Neural cell (in vitro differentiated cells): ENCODE data around the gene C11orf21. TPM values are rescaled to one million over a fixed set of nuclear protein-coding genes. Genes with fewer than 3 reads are reported as not detected.

Experiments
- H2AFZ ChIP-seq: fragments of 200-600, 300-800 bp; sonication (generic), shearing (Covaris generic); 2 replicates; pipeline ENCODE4 v1.6.0; 2014; ENCODE audit warnings: low read depth, mild to moderate bottlenecking, antibody characterized with exemption, low read length, moderate library complexity
- H3F3A ChIP-seq: fragments of 200-600 bp; shearing (Covaris generic); 2 replicates; pipeline ENCODE4 v1.6.1; 2016; ENCODE audit warnings: mild to moderate bottlenecking, moderate library complexity, mixed read lengths, antibody characterized with exemption, low read length; ENCODE audit not compliant: insufficient read depth, poor library complexity, severe bottlenecking
- H3K27ac ChIP-seq: fragments of 200-600, 300-800 bp; sonication (generic), shearing (Covaris generic); 2 replicates; pipeline ENCODE4 v1.5.1; 2014; ENCODE audit warnings: mild to moderate bottlenecking, low read length, moderate library complexity
- H3K27me3 ChIP-seq: fragments of 300-800, 200-600 bp; sonication (generic), shearing (Covaris generic); 2 replicates; pipeline ENCODE4 v1.6.0; 2014; ENCODE audit warnings: mild to moderate bottlenecking, low read depth, low read length, moderate library complexity; ENCODE audit not compliant: insufficient read depth
- H3K36me3 ChIP-seq: fragments of 300-800, 200-600 bp; sonication (generic), shearing (Covaris generic); 2 replicates; pipeline ENCODE4 v1.5.1; 2014; ENCODE audit warnings: mild to moderate bottlenecking, antibody characterized with exemption, low read length, moderate library complexity; ENCODE audit not compliant: insufficient read depth
- H3K4me2 ChIP-seq: fragments of 300-800, 200-600 bp; sonication (generic), shearing (Covaris generic); 2 replicates; pipeline ENCODE4 v1.6.0; 2014; ENCODE audit warnings: mild to moderate bottlenecking, low read length
- H3K4me3 ChIP-seq: fragments of 300-800, 200-600 bp; sonication (generic), shearing (Covaris generic); 2 replicates; pipeline ENCODE4 v1.5.1; 2014; ENCODE audit warnings: mild to moderate bottlenecking, low read length, moderate library complexity
- H3K79me2 ChIP-seq: fragments of 200-600 bp; shearing (Covaris generic); replicated peaks from 2 replicates; pipeline ENCODE4 v1.6.0; 2014; ENCODE audit warnings: mild to moderate bottlenecking, low read length, moderate library complexity; ENCODE audit not compliant: insufficient read depth
- H3K9ac ChIP-seq: fragments of 300-800, 200-600 bp; sonication (generic), shearing (Covaris generic); 2 replicates; pipeline ENCODE4 v1.6.1; 2016; ENCODE audit warnings: mild to moderate bottlenecking, low read length, mixed read lengths
- H3K9me2 ChIP-seq: fragments of 200-600 bp; shearing (Covaris generic); 2 replicates; pipeline ENCODE4 v1.6.1; 2016; ENCODE audit warnings: mild to moderate bottlenecking, low read length, mixed read lengths; ENCODE audit not compliant: insufficient read depth
- H3K9me3 ChIP-seq: fragments of 200-600, 300-800 bp; sonication (generic), shearing (Covaris generic); 2 replicates; pipeline ENCODE4 v1.6.1; 2016; ENCODE audit warnings: mild to moderate bottlenecking, mixed run types, low read length, moderate library complexity, mixed read lengths
- H4K20me1 ChIP-seq: fragments of 200-600 bp; shearing (Covaris generic); 2 replicates; pipeline ENCODE4 v1.6.1; 2016; ENCODE audit warnings: mild to moderate bottlenecking, mixed run types; ENCODE audit not compliant: insufficient read depth
- EP300 ChIP-seq: fragments of 450-650 bp; conservative IDR thresholded peaks from 2 replicates; pipeline ENCODE4 v1.6.1; 2014; ENCODE audit warnings: antibody characterized with exemption, mild to moderate bottlenecking, moderate library complexity; ENCODE audit not compliant: poor library complexity, severe bottlenecking
- EZH2 ChIP-seq: fragments of 200-600, 300-800 bp; shearing (Covaris generic), sonication (generic); IDR thresholded peaks from 2 replicates; pipeline ENCODE4 v1.6.1; 2014; ENCODE audit warnings: antibody characterized with exemption, low read length, borderline replicate concordance, mild to moderate bottlenecking; ENCODE audit not compliant: insufficient read depth, poor library complexity, severe bottlenecking
- MXI1 ChIP-seq: fragments of 450-650 bp; conservative IDR thresholded peaks from 2 replicates; pipeline ENCODE4 v1.6.1; 2014; ENCODE audit warnings: antibody characterized with exemption, mild to moderate bottlenecking; ENCODE audit not compliant: poor library complexity, severe bottlenecking
- POLR2AphosphoS5 ChIP-seq: IDR thresholded peaks from 2 replicates; pipeline ENCODE4 v1.6.1; 2012
- RAD21 ChIP-seq: fragments of 450-650 bp; conservative IDR thresholded peaks from 2 replicates; pipeline ENCODE4 v1.6.1; 2014; ENCODE audit warnings: antibody characterized with exemption, mild to moderate bottlenecking, moderate library complexity
- SMC3 ChIP-seq: fragments of 450-650 bp; conservative IDR thresholded peaks from 2 replicates; pipeline ENCODE4 v1.6.1; 2014; ENCODE audit warnings: antibody characterized with exemption, mild to moderate bottlenecking, moderate library complexity; ENCODE audit not compliant: poor library complexity
- TAF1 ChIP-seq: IDR thresholded peaks from 2 replicates; pipeline ENCODE4 v1.6.1; 2012; ENCODE audit warnings: low read depth
- polyA plus RNA-seq: library from polyadenylated mRNA; depleted of rRNA; stranded (reverse); fragments of >200 nt; gene quantifications from 2 replicates; pipeline ENCODE4 v1.2.3, GENCODE V29; 2014
- TF ChIP-seq, protein P1 (sequence below): IDR thresholded peaks from 2 replicates; pipeline ENCODE4 v1.6.1; 2012; ENCODE audit warnings: borderline replicate concordance
- TF ChIP-seq, protein P2 (sequence below): fragments of 450-650 bp; IDR thresholded peaks from 2 replicates; pipeline ENCODE4 v1.5.1; 2014; ENCODE audit warnings: antibody characterized with exemption, mild to moderate bottlenecking, moderate library complexity; ENCODE audit not compliant: poor library complexity, severe bottlenecking

Gene C11orf21
- polyA plus RNA-seq, 1 donor from 2014 or later: not detected

DNA sequence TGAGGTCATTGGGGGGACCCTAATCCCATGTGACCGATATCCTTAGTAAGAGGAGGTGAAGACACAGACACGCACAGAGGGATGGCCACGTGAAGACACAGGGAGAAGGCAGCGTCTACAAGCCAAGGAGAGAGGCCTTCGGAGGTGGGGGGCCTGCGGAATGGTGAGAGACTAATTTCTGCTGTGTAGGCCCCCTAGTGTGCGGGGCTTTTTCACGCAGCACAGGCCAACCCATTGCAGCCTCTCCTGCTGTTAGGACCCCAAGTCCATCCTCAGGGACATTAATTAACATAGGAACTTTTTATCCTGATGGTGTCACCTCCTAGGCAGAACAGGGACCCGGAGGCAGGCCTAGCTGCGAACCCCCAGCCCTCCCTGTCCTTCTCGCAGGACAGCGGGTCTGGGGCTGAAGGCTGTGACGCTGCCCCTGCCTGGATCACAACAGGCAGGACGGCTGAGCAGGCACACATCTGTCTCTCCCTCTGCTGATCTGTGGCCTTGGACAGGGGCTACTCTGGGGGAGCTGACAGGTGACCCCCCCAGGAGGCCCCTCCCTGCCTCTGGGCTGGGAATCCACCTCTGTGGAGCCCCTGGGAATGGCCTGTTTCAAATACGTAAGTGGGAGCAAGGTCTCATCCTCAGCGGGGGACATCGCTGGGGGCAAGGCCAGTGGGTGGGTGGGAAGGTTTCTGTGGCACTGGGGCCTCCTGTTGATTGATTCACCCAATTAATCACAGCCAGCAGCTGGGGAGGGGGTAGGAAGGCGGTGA is 39.2 kb downstream of the C11orf21 start:
- no peaks in the 10 kb centered on the region for H4K20me1 ChIP-seq
- no peak overlapping the region for H3K9ac ChIP-seq
- no peaks in the 10 kb centered on the region for H3K36me3 ChIP-seq
- H3K4me3 ChIP-seq: no peak overlapping the region
- no peaks in the 10 kb centered on the region for H3K9me2 ChIP-seq
- H2AFZ ChIP-seq: no peak overlapping the region
- TF ChIP-seq, protein P1, sequence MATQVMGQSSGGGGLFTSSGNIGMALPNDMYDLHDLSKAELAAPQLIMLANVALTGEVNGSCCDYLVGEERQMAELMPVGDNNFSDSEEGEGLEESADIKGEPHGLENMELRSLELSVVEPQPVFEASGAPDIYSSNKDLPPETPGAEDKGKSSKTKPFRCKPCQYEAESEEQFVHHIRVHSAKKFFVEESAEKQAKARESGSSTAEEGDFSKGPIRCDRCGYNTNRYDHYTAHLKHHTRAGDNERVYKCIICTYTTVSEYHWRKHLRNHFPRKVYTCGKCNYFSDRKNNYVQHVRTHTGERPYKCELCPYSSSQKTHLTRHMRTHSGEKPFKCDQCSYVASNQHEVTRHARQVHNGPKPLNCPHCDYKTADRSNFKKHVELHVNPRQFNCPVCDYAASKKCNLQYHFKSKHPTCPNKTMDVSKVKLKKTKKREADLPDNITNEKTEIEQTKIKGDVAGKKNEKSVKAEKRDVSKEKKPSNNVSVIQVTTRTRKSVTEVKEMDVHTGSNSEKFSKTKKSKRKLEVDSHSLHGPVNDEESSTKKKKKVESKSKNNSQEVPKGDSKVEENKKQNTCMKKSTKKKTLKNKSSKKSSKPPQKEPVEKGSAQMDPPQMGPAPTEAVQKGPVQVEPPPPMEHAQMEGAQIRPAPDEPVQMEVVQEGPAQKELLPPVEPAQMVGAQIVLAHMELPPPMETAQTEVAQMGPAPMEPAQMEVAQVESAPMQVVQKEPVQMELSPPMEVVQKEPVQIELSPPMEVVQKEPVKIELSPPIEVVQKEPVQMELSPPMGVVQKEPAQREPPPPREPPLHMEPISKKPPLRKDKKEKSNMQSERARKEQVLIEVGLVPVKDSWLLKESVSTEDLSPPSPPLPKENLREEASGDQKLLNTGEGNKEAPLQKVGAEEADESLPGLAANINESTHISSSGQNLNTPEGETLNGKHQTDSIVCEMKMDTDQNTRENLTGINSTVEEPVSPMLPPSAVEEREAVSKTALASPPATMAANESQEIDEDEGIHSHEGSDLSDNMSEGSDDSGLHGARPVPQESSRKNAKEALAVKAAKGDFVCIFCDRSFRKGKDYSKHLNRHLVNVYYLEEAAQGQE: no peak
- no peak for TF ChIP-seq EZH2
- TF ChIP-seq MXI1: no peak
- no peak for TF ChIP-seq EP300
- no peak for TF ChIP-seq RAD21
- H3K4me2 ChIP-seq: no peak overlapping the region
- H3F3A ChIP-seq: no peaks in the 10 kb centered on the region
- no peaks in the 10 kb centered on the region for H3K9me3 ChIP-seq
- H3K79me2 ChIP-seq: no peaks in the 10 kb centered on the region
- peaks cover 3% of the 10 kb centered on the region for H3K27me3 ChIP-seq
- no peak overlapping the region for H3K27ac ChIP-seq

DNA sequence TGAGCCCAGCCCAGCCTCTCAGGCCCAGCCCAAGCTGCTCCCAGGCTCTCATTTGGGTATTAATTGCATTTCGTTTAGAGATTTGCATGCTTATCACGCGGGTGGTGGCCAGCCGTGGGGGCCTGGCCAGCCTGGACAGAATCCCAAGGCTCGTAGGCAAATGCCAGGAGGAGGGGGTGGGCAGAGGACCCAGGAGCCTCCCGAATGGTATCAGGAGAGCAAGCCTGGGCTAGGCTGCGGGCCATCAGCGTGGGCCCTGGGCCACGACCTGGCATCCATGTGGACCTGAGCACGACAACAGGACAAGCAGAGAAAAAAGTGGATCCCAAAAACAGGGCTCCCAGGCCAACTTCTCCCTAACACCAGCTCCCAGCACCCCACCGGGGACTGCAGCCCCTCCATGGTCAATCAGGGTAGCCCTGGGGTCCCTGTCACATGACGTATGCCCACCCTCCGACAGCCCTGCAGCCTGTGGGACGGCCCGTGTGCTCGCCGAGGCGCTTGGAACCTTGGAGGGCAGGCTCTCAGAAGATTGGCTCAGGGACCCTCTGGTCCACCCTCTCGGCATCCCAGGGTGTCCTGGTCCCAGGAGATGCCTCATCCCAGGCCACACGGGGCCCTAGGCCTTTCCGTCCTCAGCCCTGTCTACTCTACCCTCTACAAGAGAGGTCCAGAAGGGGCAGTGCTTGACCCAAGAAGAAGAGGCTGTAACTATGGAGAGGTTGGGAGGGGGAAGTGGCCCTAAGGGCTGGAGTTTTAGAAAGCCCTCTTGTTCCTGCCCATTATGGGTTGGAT is 40.1 kb downstream of the C11orf21 start:
- H3K4me2 ChIP-seq: no peak overlapping the region
- no peak overlapping the region for H2AFZ ChIP-seq
- no peaks in the 10 kb centered on the region for H4K20me1 ChIP-seq
- H3K79me2 ChIP-seq: no peaks in the 10 kb centered on the region
- no peak for TF ChIP-seq RAD21
- TF ChIP-seq EP300: no peak
- no peak for TF ChIP-seq POLR2AphosphoS5
- TF ChIP-seq, protein P1: no peak
- TF ChIP-seq, protein P2, sequence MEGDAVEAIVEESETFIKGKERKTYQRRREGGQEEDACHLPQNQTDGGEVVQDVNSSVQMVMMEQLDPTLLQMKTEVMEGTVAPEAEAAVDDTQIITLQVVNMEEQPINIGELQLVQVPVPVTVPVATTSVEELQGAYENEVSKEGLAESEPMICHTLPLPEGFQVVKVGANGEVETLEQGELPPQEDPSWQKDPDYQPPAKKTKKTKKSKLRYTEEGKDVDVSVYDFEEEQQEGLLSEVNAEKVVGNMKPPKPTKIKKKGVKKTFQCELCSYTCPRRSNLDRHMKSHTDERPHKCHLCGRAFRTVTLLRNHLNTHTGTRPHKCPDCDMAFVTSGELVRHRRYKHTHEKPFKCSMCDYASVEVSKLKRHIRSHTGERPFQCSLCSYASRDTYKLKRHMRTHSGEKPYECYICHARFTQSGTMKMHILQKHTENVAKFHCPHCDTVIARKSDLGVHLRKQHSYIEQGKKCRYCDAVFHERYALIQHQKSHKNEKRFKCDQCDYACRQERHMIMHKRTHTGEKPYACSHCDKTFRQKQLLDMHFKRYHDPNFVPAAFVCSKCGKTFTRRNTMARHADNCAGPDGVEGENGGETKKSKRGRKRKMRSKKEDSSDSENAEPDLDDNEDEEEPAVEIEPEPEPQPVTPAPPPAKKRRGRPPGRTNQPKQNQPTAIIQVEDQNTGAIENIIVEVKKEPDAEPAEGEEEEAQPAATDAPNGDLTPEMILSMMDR: no peak
- TF ChIP-seq MXI1: no peak
- no peak for TF ChIP-seq TAF1
- no peak for TF ChIP-seq SMC3
- no peak for TF ChIP-seq EZH2
- H3K9ac ChIP-seq: no peak overlapping the region
- H3F3A ChIP-seq: no peaks in the 10 kb centered on the region
- no peaks in the 10 kb centered on the region for H3K9me3 ChIP-seq
- H3K9me2 ChIP-seq: no peaks in the 10 kb centered on the region
- no peak overlapping the region for H3K27ac ChIP-seq
- no peaks in the 10 kb centered on the region for H3K36me3 ChIP-seq
- H3K4me3 ChIP-seq: no peak overlapping the region
- no peaks in the 10 kb centered on the region for H3K27me3 ChIP-seq
